Activated naive CD8-positive, alpha-beta T cell treated with anti-CD3 and anti-CD28 coated beads, Interleukin-2, amount 50 U/mL, for 24 hours (primary cell): ENCODE measurements around the gene TCEAL3.
A peak's percentile ranks its signal among the peaks of the same experiment; 100 is the strongest.

Source experiments
- ATAC-seq: fragments of 150-1000 bp; cut with Tn5 transposase; one replicate; pipeline ENCODE4 v1.10.0; 2021
- DNase-seq: peaks from one replicate; pipeline ENCODE4 v3.0.0; 2021
- H3K27ac Mint-ChIP-seq: one replicate; pipeline ENCODE4 v1.8.0; 2021; ENCODE audit warnings: mild to moderate bottlenecking, mixed read lengths
- H3K27me3 Mint-ChIP-seq: one replicate; pipeline ENCODE4 v1.8.0; 2021; ENCODE audit warnings: mixed read lengths
- H3K36me3 Mint-ChIP-seq: one replicate; pipeline ENCODE4 v1.8.0; 2021; ENCODE audit warnings: low read depth, mixed read lengths
- H3K4me1 Mint-ChIP-seq: one replicate; pipeline ENCODE4 v1.8.0; 2021; ENCODE audit warnings: mixed read lengths
- H3K4me3 Mint-ChIP-seq: one replicate; pipeline ENCODE4 v1.8.0; 2021; ENCODE audit warnings: mild to moderate bottlenecking, moderate library complexity, mixed read lengths
- H3K9me3 Mint-ChIP-seq: one replicate; pipeline ENCODE4 v1.8.0; 2021; ENCODE audit warnings: mixed read lengths

Gene TCEAL3

DNA sequence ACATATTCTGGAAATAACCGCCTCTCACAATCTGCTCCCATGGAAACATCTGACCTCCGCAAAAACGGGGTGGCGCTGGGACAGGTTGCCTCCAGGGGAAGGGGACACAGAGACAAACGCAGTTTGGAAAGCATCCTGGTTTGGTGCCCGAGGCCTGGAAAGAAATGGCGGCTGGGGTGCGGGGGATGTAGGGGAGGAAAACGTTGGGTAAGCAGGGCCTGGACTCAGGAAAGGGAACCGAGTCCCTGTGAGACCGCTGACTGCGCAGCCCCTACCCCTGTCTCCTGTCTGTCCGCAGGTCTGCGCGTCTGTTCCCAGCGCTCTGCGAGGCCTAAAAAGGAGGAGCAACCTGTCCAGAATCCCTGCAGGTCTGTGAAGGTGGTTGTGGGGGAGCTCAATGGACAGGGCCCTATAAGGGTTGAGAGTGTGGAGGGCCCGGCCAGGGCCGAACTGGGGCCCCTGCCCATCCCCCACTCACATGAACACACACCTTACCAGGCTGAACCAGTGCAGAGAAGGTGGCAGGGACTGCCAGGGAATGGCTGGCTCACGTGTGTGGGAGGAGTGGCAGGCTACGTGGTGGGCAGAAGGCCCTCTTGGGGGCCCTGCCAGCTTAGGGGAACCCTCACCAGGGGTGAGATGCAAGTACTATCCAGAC, 672 bp downstream of the TCEAL3 start:
- no peaks in the 10 kb centered on the region for H3K9me3 Mint-ChIP-seq
- peak overlapping the region; percentile 42 for H3K27ac Mint-ChIP-seq
- peaks cover 5% of the 10 kb centered on the region for H3K27me3 Mint-ChIP-seq
- peak; percentile 4 for DNase-seq
- H3K4me3 Mint-ChIP-seq: peak overlapping the region; percentile 76
- H3K4me1 Mint-ChIP-seq: peaks cover 5% of the 10 kb centered on the region
- ATAC-seq: no peak
- peaks cover 2% of the 10 kb centered on the region for H3K36me3 Mint-ChIP-seq

DNA sequence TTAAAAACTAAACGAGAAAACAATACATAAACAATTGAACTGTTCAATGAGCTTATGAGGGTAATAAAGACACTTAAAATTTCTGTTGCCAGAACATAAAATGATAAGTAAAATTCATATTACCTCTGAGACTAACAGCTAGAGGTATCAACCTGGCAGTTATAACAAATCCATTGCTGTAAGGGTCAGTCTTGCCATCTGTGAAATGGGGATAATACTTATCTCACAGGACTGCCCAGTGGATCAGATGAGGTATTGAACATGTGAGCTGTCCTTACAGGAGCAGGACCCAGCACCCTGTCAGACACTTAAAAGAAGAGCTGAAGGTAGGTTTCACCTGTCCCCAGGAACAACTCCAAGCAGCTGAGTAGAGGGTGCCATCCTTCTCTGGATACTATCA, 2.5 kb downstream of the TCEAL3 start:
- Mint-ChIP-seq H3K27me3 (peaks cover 5% of the 10 kb centered on the region), H3K4me1 (peaks cover 5% of the 10 kb centered on the region), H3K27ac (no peak overlapping the region), H3K9me3 (no peaks in the 10 kb centered on the region), H3K4me3 (no peak overlapping the region), H3K36me3 (peaks cover 2% of the 10 kb centered on the region)
- no peak for DNase-seq
- ATAC-seq: no peak

DNA sequence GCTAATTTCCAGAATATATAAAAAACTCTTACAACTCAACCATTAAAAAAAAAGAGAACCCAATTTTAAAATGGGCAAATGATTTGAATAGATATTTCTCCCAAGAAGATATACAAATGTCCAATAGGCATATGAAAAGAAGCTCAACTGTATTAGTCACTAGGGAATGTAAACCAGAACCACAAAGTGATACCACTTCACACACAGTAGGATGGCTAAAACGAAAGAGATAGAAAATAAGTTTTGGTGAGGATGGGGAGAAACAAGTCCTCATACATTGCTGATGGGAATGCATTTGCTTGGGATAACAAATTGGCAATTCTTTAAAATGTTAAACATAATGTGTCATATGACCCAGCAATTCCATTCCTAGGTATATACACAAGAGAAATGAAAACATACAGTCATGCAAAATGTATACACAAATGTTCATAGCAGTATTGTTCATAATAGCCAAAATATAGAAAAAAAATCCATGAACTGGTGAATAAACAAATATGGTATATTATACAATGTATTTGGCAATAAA, 5.7 kb downstream of the TCEAL3 start:
- H3K4me3 Mint-ChIP-seq: no peak overlapping the region
- no peak for ATAC-seq
- H3K9me3 Mint-ChIP-seq: no peaks in the 10 kb centered on the region
- H3K36me3 Mint-ChIP-seq: peaks cover 2% of the 10 kb centered on the region
- H3K4me1 Mint-ChIP-seq: no peaks in the 10 kb centered on the region
- DNase-seq: no peak
- no peak overlapping the region for H3K27ac Mint-ChIP-seq
- H3K27me3 Mint-ChIP-seq: no peaks in the 10 kb centered on the region

DNA sequence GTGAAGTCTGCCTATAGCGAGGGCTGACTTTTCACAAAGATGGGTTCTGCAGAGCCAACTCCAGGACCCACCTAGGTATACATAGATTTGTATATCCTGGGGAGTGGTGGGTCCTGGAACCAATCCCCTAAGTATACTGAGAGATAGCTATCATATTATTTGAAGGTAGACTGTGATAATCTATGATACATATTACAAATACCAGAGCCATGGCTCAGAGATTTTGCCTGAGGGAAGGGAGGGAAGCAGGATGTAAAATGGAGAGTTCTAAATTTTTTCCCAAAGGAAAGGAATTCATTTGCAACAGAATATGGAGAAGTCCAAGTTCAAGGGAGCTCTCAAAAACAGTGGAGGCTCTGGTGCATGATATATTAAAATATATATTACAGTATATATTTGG, 7.2 kb downstream of the TCEAL3 start:
- Mint-ChIP-seq H3K4me3 (no peak overlapping the region), H3K27me3 (no peaks in the 10 kb centered on the region), H3K36me3 (peaks cover 2% of the 10 kb centered on the region), H3K27ac (no peak overlapping the region), H3K4me1 (no peaks in the 10 kb centered on the region), H3K9me3 (no peaks in the 10 kb centered on the region)
- DNase-seq (no peak), ATAC-seq (no peak)

DNA sequence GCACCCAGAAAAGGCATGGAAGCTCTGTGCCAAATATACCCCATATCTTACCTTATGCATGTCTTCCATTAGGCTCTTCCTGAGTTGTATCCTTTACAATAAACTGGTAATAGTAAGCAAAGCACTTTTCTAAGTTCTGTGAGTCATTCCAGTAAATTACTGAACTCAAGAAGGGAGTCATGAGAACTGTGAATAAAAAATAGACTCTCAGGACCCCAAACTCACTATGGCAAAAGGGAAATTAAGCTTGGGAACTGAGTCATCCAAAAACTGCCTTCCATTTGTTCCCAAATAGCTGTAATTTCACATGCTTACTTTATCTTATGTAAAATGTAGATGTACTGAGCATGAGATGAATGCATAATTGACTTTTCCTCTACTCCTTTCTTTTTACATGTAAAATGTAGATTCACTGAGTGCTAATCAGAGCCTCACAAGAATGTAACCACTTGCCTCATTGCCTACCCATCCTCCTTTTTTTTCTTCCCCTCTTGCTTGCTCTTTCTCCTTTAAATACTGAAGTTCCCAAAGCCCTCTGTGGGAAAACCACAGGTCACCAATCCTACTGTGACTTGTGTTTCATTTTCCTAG, 8.1 kb downstream of the TCEAL3 start:
- ATAC-seq (no peak), DNase-seq (no peak)
- no peaks in the 10 kb centered on the region for H3K4me1 Mint-ChIP-seq
- no peak overlapping the region for H3K27ac Mint-ChIP-seq
- H3K27me3 Mint-ChIP-seq: no peaks in the 10 kb centered on the region
- no peaks in the 10 kb centered on the region for H3K36me3 Mint-ChIP-seq
- no peak overlapping the region for H3K4me3 Mint-ChIP-seq
- H3K9me3 Mint-ChIP-seq: no peaks in the 10 kb centered on the region

DNA sequence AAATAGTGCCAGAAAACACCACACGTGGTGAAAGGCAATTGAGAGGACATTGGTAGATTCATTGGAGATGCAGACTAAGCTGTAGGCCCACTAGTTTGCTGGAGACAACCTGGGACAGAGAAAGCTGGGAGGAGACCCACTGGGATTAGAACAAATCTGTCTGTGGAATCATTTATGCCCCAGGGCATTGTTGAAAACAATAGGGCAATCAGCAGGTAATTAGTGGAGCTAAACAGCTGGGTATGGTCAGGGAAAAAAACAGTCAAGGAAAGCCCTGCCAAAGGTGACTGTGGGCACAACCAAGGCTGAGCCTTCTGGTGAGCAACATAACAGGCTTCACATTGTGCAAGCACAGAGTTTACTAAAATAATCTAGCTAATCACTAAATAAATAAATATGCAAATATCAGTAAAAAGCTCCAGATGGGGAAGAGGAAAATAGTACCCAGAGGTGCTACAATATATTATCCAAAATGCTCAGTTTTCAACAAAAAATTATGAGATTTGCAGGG, 9.0 kb downstream of the TCEAL3 start:
- Mint-ChIP-seq H3K27ac (no peak overlapping the region), H3K4me3 (no peak overlapping the region), H3K4me1 (no peaks in the 10 kb centered on the region), H3K9me3 (no peaks in the 10 kb centered on the region), H3K27me3 (no peaks in the 10 kb centered on the region), H3K36me3 (no peaks in the 10 kb centered on the region)
- DNase-seq (no peak), ATAC-seq (no peak)

DNA sequence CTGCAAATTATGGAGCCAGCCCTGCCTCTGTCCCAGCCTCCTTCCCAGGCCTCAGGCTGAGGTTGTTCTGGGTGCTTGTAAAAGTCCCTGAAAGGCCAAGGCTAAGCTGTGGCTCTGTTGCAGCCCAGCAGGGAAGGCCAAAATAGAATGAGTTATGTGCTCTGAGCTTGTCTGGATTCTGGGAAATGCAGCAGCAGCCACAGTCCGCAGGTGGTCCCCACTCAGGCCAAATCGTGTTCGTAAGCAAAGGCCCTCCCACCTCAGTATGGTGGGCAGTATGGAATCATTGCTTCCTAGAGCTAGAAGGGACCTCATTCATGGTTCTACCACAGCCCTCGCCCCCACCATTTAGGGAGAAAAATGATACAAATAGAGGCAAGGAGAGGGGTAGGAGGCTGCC, 16.3 kb downstream of the TCEAL3 start:
- Mint-ChIP-seq H3K36me3 (no peaks in the 10 kb centered on the region), H3K9me3 (no peaks in the 10 kb centered on the region), H3K27ac (no peak overlapping the region), H3K4me3 (no peak overlapping the region), H3K4me1 (peaks cover 11% of the 10 kb centered on the region), H3K27me3 (no peaks in the 10 kb centered on the region)
- ATAC-seq (no peak), DNase-seq (no peak)

DNA sequence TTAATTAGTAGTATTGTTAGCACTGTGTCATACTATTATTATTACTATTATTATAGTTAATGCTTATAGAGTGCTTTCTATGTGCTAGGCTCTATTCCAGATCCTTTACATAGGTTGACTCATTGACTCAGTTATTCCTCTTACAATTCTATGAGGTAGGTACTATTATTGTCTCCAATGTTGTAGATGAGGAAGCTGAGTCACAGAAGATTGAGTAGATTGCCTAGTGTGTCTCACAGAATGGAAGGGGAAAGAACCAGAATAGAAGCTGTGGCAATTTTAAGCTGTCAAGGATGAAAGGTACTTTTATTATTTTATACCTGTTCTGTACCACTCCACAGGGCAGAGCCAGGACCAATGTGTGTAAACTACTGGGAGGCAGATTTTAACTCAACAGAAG, 19.1 kb downstream of the TCEAL3 start:
- Mint-ChIP-seq H3K27ac (no peak overlapping the region), H3K9me3 (no peaks in the 10 kb centered on the region), H3K36me3 (peaks cover 2% of the 10 kb centered on the region), H3K4me1 (peaks cover 16% of the 10 kb centered on the region), H3K27me3 (no peaks in the 10 kb centered on the region), H3K4me3 (no peak overlapping the region)
- DNase-seq (no peak), ATAC-seq (no peak)

DNA sequence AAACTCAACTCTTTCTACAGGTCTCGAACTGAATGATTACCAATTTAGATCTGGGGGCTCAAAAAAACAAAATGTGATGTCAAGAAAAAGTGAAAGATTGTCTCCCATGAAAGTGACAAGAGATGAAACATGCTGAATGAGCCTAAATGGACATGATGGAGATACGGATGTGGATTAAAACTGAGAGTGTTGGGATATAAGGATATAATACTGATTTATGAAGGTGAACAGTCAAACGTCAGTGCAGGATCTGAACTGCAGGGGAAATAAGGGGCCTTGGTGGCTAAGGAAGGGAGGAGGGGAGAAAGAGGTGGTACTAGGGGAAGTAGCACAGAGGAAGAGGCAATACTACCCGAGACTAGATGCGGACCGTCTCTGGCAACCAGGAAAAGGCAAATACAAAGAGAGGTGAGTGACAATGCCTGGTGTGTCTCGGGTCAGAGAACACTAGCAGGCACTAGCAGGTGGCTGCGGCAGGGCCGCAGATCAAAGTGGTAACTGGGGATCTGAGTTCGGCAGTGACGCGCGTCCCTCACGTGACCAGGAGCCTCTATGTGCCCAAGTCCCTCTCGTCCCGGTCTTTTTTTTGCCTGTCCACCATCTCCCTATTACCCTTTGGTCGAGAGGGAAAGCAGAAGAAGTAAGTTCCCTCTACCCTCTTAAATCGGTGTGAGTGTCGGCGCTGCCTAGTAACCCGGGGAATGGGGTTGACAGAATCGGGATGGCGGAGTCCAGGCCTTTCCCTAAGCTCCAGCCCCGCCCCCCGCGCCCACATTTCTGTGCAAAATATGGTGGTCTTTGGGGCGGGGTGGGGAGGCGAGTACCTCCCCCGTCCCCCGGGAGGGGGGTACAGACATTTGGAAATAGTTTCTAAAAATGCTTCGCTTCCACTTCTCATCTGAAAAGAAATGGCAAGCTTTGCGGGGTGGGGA, 20.9 kb downstream of the TCEAL3 start, which contains the start of gene TCEAL1:
TSS of gene TCEAL1 (plus strand) at position 590 of the 932 bp plus-strand sequence. CDS start 942 bp downstream, outside the sequence.
- peaks cover 16% of the 10 kb centered on the region for H3K4me1 Mint-ChIP-seq
- DNase-seq (peak; percentile 43), ATAC-seq (peak; percentile 83)
- peaks cover 2% of the 10 kb centered on the region for H3K36me3 Mint-ChIP-seq
- peak within 1 kb of the TSS; percentile 84 for H3K27ac Mint-ChIP-seq
- H3K9me3 Mint-ChIP-seq: no peaks in the 10 kb centered on the region
- H3K27me3 Mint-ChIP-seq: no peaks in the 10 kb centered on the region
- peak within 1 kb of the TSS; percentile 87 for H3K4me3 Mint-ChIP-seq

DNA sequence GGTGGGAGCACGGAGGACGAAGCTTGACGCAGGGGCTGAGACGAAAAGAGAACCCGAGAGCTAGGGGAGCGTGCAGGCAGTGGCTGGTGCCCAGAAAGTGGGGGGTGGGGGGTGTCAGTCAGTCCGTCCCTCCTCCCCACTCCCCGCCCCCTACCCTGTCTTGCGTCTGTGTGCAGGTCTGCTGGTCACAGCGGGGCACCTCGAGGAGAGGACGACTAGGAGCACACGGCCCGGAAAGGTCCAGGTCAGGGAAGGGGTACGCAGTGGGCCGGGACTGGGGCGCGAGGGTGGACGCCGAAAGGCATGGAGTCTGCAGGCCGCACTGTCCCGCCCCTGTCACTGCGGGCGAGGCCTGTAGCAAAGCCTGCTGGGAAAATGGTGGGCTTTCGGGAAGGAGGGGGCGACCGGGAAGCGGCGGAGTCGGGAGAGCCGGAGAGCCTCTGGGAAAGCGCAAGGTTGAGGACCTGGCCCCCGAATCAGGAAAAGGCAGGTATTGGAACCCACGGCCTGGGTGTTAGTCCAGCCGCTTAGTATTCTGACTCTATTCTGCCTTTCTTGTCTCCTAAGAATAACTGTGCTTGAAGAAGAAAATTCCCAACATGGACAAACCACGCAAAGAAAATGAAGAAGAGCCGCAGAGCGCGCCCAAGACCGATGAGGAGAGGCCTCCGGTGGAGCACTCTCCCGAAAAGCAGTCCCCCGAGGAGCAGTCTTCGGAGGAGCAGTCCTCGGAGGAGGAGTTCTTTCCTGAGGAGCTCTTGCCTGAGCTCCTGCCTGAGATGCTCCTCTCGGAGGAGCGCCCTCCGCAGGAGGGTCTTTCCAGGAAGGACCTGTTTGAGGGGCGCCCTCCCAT, 21.8 kb downstream of the TCEAL3 start:
- H3K4me1 Mint-ChIP-seq: peaks cover 16% of the 10 kb centered on the region
- H3K9me3 Mint-ChIP-seq: no peaks in the 10 kb centered on the region
- ATAC-seq (peak; percentile 55), DNase-seq (peak; percentile 17)
- no peaks in the 10 kb centered on the region for H3K27me3 Mint-ChIP-seq
- peak overlapping the region; percentile 87 for H3K4me3 Mint-ChIP-seq
- H3K36me3 Mint-ChIP-seq: peaks cover 2% of the 10 kb centered on the region
- H3K27ac Mint-ChIP-seq: peak overlapping the region; percentile 64

DNA sequence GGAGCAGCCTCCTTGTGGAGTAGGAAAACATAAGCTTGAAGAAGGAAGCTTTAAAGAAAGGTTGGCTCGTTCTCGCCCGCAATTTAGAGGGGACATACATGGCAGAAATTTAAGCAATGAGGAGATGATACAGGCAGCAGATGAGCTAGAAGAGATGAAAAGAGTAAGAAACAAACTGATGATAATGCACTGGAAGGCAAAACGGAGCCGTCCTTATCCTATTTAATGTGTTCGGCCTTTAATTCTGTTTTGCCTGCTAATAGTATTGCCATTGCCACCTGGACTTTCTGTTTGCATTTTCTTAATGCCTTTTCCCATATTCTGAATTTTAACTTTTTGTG, 22.4 kb downstream of the TCEAL3 start:
- Mint-ChIP-seq H3K27ac (no peak overlapping the region), H3K36me3 (peaks cover 2% of the 10 kb centered on the region), H3K27me3 (no peaks in the 10 kb centered on the region), H3K4me3 (peak overlapping the region; percentile 87), H3K4me1 (peaks cover 16% of the 10 kb centered on the region), H3K9me3 (no peaks in the 10 kb centered on the region)
- ATAC-seq (no peak), DNase-seq (no peak)

DNA sequence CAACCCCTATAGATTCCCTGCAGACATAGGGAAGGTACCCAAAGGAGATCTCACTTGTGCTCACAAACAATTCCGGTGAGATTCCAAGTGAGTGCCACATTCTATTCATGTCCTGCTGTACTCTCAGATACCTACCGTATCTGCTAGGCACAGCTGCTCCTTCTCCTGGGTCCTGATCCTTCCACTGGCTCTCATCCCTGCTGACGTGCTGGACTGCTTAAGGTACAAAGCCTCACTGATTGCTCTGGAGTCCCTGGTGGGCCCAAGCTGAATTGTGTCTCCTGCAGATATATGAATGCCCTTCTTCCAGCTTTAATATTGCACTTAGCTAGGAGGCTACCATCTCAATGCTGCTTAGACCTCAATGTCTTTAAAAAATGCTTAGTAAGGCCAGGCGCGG, 23.4 kb downstream of the TCEAL3 start:
- ATAC-seq: no peak
- Mint-ChIP-seq H3K27me3 (no peaks in the 10 kb centered on the region), H3K36me3 (peaks cover 2% of the 10 kb centered on the region), H3K4me1 (peaks cover 16% of the 10 kb centered on the region), H3K27ac (no peak overlapping the region), H3K9me3 (no peaks in the 10 kb centered on the region), H3K4me3 (no peak overlapping the region)
- no peak for DNase-seq

DNA sequence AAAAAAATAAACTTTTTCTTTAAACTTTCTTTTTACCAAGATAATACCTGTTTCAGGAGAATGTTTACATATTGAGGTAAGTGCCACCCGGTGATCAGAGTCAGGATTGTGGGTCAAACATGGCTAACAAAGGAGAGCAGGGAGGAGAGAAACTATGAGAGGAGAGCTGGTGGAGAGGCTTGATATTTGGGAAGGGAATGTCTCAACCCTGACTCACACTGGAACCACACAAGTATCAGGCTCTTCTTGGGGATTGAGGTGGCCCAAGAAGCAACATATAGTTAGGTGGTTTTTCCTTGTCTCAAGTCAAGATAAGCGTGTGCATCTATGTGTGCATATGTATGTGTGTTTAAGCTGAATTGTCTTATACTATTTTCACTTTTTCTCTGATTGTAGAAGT, 27.7 kb downstream of the TCEAL3 start:
- ATAC-seq (no peak), DNase-seq (no peak)
- H3K4me1 Mint-ChIP-seq: no peaks in the 10 kb centered on the region
- no peak overlapping the region for H3K27ac Mint-ChIP-seq
- no peaks in the 10 kb centered on the region for H3K36me3 Mint-ChIP-seq
- no peak overlapping the region for H3K4me3 Mint-ChIP-seq
- no peaks in the 10 kb centered on the region for H3K9me3 Mint-ChIP-seq
- H3K27me3 Mint-ChIP-seq: no peaks in the 10 kb centered on the region
